ENCODE measurements around the gene PRR5L.

GRCh38 chr11:36402568-36403170, 106.6 kb downstream of the PRR5L start:
- TF ChIP-seq, protein P1, sequence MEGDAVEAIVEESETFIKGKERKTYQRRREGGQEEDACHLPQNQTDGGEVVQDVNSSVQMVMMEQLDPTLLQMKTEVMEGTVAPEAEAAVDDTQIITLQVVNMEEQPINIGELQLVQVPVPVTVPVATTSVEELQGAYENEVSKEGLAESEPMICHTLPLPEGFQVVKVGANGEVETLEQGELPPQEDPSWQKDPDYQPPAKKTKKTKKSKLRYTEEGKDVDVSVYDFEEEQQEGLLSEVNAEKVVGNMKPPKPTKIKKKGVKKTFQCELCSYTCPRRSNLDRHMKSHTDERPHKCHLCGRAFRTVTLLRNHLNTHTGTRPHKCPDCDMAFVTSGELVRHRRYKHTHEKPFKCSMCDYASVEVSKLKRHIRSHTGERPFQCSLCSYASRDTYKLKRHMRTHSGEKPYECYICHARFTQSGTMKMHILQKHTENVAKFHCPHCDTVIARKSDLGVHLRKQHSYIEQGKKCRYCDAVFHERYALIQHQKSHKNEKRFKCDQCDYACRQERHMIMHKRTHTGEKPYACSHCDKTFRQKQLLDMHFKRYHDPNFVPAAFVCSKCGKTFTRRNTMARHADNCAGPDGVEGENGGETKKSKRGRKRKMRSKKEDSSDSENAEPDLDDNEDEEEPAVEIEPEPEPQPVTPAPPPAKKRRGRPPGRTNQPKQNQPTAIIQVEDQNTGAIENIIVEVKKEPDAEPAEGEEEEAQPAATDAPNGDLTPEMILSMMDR (IDR thresholded peaks at IDR 0.05): no peak
- TF ChIP-seq EZH2 (IDR thresholded peaks at IDR 0.05): no peak
- TF ChIP-seq EZH2phosphoT487 (IDR thresholded peaks at IDR 0.05): no peak

Measured in neural progenitor cell (in vitro differentiated cells).